Neuron (in vitro differentiated cells): ENCODE results near the gene GPR132.
A peak's percentile ranks its signal among the peaks of the same experiment; 100 is the strongest.

Experiments
- H2AFZ ChIP-seq: one replicate; pipeline ENCODE4 v1.6.1; 2013; ENCODE audit warnings: low read depth, mild to moderate bottlenecking, inconsistent platforms, low read length, moderate library complexity
- H3K27me3 ChIP-seq: one replicate; pipeline ENCODE4 v1.6.1; 2013; ENCODE audit warnings: low read length; ENCODE audit not compliant: insufficient read depth
- H3K36me3 ChIP-seq: one replicate; pipeline ENCODE4 v1.6.1; 2013; ENCODE audit warnings: low read length; ENCODE audit not compliant: insufficient read depth
- H3K4me1 ChIP-seq: one replicate; pipeline ENCODE4 v1.6.1; 2013; ENCODE audit warnings: low read length; ENCODE audit not compliant: insufficient read depth
- H3K4me3 ChIP-seq: 2 replicates; pipeline ENCODE4 v1.5.1; 2013; ENCODE audit warnings: mild to moderate bottlenecking, low read length, moderate library complexity
- H3K9me3 ChIP-seq: one replicate; pipeline ENCODE4 v1.6.1; 2013; ENCODE audit warnings: low read length

The GPR132 gene

DNA sequence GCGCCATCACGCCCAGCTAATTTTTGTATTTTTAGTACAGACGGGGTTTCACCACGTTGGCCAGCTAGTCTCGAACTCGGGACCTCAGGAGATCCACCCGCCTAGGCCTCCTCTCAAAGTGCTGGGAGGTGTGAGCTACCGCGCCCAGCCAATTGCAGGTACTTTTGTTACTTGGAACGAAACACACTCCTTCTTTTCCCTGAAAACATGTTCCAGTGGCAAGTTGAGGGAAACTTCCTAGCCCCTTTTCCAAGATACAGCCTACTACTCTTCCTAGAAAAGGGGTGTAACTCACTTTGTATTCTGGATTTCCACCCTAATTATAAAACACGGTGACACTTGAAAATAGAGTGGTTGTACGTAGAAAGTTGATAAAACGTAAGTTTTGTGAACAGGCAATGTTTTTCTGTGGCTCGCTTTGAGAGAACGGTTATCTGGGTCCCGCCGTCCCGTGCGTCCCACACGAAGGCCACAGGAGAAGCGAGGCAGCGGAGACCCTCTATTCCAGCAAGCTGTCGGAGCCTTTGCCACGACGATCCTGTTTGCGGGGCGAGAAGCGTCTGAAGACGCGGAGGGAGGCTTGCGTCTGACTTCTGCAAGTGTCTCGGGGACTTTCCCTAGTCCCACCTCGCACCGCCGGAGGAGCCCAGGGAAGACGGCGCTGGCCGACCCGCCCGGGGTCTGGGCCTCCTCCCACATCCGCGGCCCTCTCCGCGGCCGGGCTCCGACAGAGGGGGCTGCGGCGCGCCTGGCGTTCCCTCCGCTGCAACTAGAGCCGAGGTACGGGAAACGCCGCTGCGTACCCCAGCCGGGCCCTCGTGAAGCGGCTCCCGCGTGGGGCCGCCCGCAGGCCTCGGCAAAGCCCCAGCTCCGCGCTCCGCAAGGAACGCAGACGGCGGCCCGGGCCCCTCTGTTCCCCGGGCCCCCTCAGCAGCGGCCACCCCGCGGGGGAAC lies 45.1 kb downstream of the GPR132 start:
- Histone ChIP-seq H3K4me1 (peaks cover 14% of the 10 kb centered on the region), H3K36me3 (no peaks in the 10 kb centered on the region), H2AFZ (peak overlapping the region; percentile 39), H3K27me3 (no peaks in the 10 kb centered on the region), H3K4me3 (peak overlapping the region; percentile 96), H3K9me3 (no peaks in the 10 kb centered on the region)

DNA sequence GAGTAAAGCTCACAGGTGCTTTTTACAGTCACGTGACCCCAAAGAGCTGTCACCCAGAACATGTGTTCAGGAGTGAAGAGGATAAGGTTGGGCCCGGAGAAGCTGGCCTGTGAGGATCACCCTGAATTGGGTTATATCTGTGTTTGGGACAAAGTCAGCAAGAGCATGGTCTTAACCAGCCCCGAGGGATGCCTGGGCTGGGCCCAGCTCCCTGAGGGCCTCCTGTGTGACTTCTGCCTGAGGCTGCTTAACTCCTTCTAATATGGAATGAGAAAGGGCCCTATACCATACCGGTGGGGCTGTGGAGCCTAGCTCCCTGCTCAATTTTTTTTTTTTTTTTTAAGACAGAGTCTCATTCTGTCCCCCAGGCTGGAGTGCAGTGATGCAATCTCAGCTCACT lies 46.8 kb downstream of the GPR132 start:
- Histone ChIP-seq H3K4me1 (peaks cover 18% of the 10 kb centered on the region), H2AFZ (no peak overlapping the region), H3K4me3 (no peak overlapping the region), H3K36me3 (no peaks in the 10 kb centered on the region), H3K27me3 (no peaks in the 10 kb centered on the region), H3K9me3 (no peaks in the 10 kb centered on the region)

DNA sequence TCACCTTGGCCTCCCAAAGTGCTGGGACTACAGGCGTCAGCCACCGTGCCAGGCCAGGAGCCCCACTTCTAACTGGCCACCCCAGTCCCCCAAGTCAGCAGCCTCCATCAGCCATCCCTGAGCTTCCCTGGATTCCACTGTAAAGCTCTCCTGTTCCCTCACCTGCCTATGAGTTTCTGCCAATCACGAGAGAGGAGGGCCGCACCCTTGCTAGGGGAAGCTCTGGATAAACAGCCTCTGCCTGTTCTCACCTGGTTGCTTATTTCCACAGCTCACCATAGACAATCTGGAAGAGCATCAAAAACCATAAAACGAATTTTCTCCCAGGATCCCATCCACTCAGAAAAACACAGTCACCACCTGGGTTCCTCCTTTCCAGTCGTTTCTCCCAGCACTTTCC lies 49.3 kb downstream of the GPR132 start:
- Histone ChIP-seq H3K36me3 (peaks cover 17% of the 10 kb centered on the region), H3K4me3 (no peak overlapping the region), H3K27me3 (no peaks in the 10 kb centered on the region), H3K9me3 (no peaks in the 10 kb centered on the region), H2AFZ (no peak overlapping the region), H3K4me1 (peaks cover 18% of the 10 kb centered on the region)

DNA sequence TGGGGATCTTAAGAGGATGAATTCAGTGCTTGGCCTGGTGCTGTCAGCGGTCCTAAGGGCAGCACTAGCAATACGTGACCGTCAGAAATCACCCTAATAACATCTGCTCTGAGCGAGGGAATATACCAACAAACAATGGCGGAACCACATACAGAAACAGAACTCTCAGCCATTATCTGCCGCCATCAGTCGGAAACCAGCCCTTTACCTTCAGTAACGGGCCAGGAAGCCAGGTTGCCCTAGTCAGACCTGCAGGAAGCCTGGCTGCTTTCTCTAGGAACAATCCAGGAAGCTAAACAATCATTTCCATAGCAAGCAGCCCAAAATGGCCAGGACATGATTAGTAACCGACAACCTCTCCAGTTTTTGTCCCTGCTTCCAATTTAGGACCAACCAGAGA lies 50.0 kb downstream of the GPR132 start:
- Histone ChIP-seq H3K9me3 (no peaks in the 10 kb centered on the region), H3K36me3 (peaks cover 24% of the 10 kb centered on the region), H3K4me1 (peaks cover 20% of the 10 kb centered on the region), H2AFZ (no peak overlapping the region), H3K4me3 (no peak overlapping the region), H3K27me3 (no peaks in the 10 kb centered on the region)

DNA sequence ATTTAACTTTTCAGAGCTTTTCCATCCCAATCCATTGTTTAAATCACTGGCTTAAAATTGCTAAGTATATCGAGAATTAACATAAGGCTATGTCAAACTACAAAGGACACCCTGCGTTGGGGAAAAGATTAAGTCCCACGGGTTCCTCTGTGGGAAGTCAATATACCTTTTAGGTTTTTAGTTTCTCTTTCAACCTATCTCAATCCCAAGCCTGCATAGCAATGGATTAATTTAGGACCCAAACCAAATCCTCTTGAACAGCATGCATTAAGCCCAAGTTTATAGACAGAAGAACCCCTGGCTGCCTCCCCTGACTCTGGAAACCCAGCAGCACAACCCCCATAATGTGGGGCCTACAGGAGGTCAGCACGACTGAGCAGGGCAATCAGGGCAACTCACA lies 50.6 kb downstream of the GPR132 start:
- no peak overlapping the region for H2AFZ ChIP-seq
- no peaks in the 10 kb centered on the region for H3K9me3 ChIP-seq

DNA sequence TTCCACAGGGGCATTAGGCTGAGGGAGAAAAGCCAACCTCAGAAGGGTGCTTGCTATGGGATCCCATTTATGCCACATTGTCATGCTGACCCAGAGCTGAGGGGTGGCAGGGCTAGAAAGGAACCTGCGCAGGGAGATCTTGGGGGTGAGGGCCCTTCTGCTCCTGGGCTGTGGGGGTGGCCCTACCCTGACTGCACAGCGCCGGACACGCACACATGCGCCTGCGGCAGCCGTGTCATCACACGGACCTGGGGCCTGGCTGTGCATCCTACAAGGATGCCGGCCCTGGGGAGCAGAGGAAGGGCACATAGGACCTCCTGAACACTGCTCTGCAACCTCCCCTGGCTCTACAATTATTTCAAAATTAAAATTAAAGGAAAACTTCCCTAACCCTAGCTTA lies 51.2 kb downstream of the GPR132 start:
- no peak overlapping the region for H2AFZ ChIP-seq
- H3K27me3 ChIP-seq, result no peaks in the 10 kb centered on the region
- H3K36me3 ChIP-seq, result peaks cover 35% of the 10 kb centered on the region
- H3K4me3 ChIP-seq, result no peak overlapping the region
- H3K4me1 ChIP-seq, result peaks cover 14% of the 10 kb centered on the region
- no peaks in the 10 kb centered on the region for H3K9me3 ChIP-seq

More for the DNA sequence above, 50.6 kb downstream of the GPR132 start:
- Histone ChIP-seq H3K36me3 (peaks cover 30% of the 10 kb centered on the region), H3K4me1 (peaks cover 20% of the 10 kb centered on the region), H3K27me3 (no peaks in the 10 kb centered on the region), H3K4me3 (no peak overlapping the region)

DNA sequence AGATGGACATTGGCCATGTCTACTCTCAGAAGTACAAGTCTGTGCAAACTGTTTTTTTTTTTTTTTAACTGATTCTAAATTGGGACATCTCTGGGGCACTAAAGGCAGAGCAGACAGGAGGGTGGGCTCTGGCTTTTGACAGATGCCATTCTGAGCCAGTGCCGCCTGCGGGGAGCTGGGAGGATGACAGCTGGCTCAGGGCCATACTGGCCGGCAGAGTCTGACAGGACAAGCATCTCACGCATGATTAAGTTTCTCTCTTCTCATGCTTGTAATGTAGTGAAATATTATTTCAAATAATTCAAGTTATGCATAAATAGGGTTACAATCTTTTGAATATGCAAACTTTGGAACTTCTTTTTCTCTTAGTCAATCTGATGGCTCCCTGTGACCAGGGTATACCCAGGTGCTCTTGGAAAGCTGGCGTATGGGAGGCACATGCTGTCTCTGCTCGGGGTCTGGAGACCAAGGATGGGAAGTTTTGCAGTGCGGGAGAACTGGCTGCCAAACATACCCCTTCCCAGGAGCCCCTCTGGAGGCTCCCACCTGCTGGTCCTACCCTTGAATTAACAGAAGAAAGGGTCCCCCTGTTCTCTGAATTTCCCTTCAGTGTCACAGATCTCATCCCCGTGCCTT lies 52.0 kb downstream of the GPR132 start:
- no peak overlapping the region for H3K4me3 ChIP-seq
- no peak overlapping the region for H2AFZ ChIP-seq
- no peaks in the 10 kb centered on the region for H3K9me3 ChIP-seq
- peaks cover 38% of the 10 kb centered on the region for H3K36me3 ChIP-seq
- H3K4me1 ChIP-seq, result peaks cover 9% of the 10 kb centered on the region
- H3K27me3 ChIP-seq, result no peaks in the 10 kb centered on the region

DNA sequence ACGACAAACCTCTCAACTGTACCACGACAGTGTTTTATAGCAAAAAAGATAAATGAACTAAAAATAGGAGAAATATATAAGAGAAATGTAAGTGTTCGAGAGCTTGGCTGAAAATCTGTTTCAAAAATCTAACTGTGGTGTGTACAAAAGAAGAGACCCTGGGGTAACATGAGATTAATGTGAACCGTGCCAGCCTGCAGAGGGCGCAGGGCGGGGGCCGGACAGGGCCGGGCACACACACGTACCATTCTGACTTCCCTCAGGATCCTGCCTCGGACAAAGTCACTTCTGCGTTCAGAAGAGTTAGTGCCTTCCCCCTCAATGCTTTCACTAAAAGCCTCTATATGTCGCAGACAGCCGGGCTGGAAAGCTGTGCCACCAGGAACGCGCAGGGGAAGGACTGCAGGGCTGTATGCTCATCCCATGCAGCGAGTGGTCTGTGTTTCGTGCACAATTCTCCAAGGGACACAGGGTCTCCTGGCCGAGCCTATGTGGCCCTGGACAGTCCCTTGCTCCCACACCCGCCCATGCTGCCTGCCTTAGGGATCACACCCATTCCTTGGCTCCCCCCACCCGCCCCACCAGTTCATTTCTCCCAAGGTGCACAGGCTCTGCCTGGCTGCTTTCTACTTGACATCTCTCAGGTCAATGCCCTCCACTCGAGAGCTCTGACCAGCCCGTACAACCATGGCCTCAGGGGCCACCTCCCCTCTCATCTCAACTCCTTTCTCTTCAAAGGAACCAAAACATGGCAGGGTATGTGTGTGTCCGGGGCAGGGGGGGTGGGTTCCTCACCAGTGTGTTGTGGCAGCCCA lies 52.9 kb downstream of the GPR132 start:
- peaks cover 9% of the 10 kb centered on the region for H3K4me1 ChIP-seq
- H3K4me3 ChIP-seq, result no peak overlapping the region
- H3K9me3 ChIP-seq, result no peaks in the 10 kb centered on the region
- H3K36me3 ChIP-seq, result peaks cover 46% of the 10 kb centered on the region
- H3K27me3 ChIP-seq, result no peaks in the 10 kb centered on the region
- no peak overlapping the region for H2AFZ ChIP-seq

DNA sequence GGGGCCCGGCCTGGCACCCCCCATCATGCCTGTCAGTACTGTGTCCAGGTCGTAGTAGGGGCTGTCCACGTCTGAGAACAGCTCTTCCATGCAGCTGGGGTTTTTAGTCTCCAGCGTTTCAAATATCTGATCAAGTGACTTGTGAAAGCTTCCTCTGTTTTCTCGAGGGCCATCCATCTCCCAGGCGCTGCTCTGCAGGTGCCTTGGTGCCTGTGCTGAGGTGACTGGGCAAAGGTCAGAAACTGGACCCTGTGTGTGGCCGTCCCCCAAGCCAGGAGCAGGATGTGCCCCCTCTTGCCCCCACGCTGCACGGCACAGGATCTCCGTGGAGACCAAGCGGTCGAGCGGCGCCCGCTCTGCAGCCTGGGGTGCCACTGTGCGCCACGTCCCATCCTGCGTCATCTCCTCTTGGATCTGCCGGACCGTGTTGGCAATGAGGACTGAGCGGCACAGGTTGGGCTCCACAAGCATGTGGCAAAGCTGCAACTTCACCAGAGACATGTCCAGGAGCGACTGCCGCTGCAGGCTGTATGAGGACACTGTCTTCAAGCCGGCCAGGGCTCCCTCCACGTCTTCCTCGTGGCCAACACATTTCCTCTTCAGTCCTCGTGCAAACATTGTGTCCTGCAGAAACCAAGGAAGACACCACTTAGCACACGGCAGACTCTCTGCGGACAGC lies 53.8 kb downstream of the GPR132 start:
- H3K4me3 ChIP-seq, result no peak overlapping the region
- H3K27me3 ChIP-seq, result no peaks in the 10 kb centered on the region
- peaks cover 9% of the 10 kb centered on the region for H3K4me1 ChIP-seq
- H2AFZ ChIP-seq, result no peak overlapping the region
- peaks cover 55% of the 10 kb centered on the region for H3K36me3 ChIP-seq
- H3K9me3 ChIP-seq, result no peaks in the 10 kb centered on the region

DNA sequence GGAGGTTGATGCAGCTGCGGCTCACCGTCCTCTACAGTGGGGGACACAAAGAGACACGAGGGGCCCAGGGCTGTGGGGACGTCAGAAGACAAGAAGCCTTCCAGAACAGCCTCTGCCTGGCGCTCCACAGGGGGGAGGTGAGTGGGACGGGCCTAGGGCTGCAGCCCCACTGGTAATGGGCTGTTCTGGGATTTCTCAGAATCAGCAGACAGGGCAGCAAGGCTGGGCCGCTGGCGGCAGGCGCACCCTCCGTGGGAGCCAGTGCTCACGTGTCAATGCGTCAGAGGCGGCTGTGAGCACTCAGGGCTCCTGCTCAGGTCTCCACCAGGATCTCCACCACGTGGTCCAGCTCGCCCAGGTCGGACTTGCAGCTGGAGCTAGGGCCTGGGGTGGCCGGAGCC lies 54.3 kb downstream of the GPR132 start:
- H3K4me3 ChIP-seq, result no peak overlapping the region
- no peaks in the 10 kb centered on the region for H3K9me3 ChIP-seq
- H3K36me3 ChIP-seq, result peaks cover 59% of the 10 kb centered on the region

DNA sequence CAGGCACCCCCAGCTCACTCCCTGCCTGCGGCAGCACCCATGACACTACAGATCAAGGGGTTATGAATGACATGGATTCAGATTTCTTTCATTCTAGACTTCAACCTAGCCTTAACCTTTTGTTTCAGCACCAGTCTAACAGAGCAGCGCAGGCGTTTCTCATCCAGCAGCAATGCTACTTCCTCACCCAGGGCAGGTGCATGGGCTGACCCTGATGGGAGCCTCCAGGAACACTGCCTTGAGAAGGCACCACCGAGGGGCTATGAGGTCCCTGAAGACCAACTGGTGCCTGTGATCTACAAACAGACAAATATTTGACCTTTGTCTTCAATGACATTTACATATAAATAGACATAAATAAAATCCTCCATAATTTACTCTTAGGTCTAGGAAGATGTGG lies 55.1 kb downstream of the GPR132 start:
- H3K36me3 ChIP-seq, result peaks cover 59% of the 10 kb centered on the region
- H3K4me1 ChIP-seq, result peaks cover 9% of the 10 kb centered on the region
- H3K4me3 ChIP-seq, result no peak overlapping the region
- H3K27me3 ChIP-seq, result no peaks in the 10 kb centered on the region
- H3K9me3 ChIP-seq, result no peaks in the 10 kb centered on the region
- no peak overlapping the region for H2AFZ ChIP-seq

More for the DNA sequence above, 54.3 kb downstream of the GPR132 start:
- Histone ChIP-seq H2AFZ (no peak overlapping the region), H3K27me3 (no peaks in the 10 kb centered on the region), H3K4me1 (peaks cover 9% of the 10 kb centered on the region)

DNA sequence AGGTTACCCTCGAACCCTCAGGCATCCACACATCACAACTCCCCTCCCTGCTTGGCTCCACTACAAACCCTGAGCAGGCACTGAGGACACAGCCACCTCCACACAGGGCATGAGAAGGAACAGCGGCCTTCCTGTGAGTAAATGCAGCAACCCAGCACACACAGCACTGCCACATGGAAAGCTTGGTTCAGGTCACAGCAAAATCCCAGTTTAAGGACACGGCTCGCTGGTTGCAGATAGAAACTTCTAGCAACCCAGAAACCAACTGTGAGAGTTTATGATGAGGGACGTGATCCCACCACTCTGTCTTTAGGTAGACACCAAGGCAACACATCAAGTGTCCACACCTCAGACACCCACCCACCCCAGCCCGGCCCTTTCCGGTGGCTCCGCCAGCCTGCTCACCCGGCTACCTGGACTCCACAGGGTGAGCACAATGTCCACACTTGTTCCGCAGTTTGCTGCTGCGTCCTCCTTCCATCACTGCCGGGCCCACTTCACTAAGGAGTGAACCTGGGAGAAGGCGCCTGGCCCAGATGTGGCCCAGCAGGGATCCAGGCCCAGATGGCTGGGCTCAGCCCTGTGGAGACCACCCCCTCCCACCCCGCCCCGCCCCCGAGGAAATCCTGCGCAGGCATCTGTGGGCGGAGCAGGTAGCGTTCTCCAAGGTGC lies 57.5 kb downstream of the GPR132 start:
- Histone ChIP-seq H3K9me3 (no peaks in the 10 kb centered on the region), H3K36me3 (peaks cover 59% of the 10 kb centered on the region), H3K4me1 (peaks cover 5% of the 10 kb centered on the region), H3K4me3 (no peak overlapping the region), H3K27me3 (no peaks in the 10 kb centered on the region), H2AFZ (no peak overlapping the region)
